Measurements from ENCODE around the gene HNRNPDL.

Gene HNRNPDL

GRCh38 chr4:82450966-82451755 is 20.9 kb upstream of the HNRNPDL start:
- Histone ChIP-seq H3K9ac (ENCODE audit: insufficient read length, low read depth) (no peak overlapping the region), H3K4me1 (ENCODE audit: insufficient read depth, insufficient read length) (no peaks in the 10 kb centered on the region), H3K27me3 (ENCODE audit: insufficient read depth, insufficient read length) (no peaks in the 10 kb centered on the region), H3K9me3 (ENCODE audit: insufficient read depth, low read length) (no peaks in the 10 kb centered on the region), H3K36me3 (ENCODE audit: insufficient read depth, insufficient read length, low read length) (peaks cover 64% of the 10 kb centered on the region), H3K4me3 (ENCODE audit: insufficient read length, low read depth) (no peak overlapping the region)
- no peak for DNase-seq (ENCODE audit: low read depth, low spot score)
- TF ChIP-seq ZNF274 (IDR thresholded peaks at IDR 0.05; ENCODE audit: low read depth, low read length) (no peak), SUZ12 (IDR thresholded peaks at IDR 0.05; ENCODE audit: extremely low read depth, insufficient read depth, insufficient read length) (no peak), YY1 (IDR thresholded peaks at IDR 0.05; ENCODE audit: insufficient read depth, insufficient read length) (no peak)

- no peak overlapping the region for H3K4me3 ChIP-seq (ENCODE audit: insufficient read length, low read depth)
- no peaks in the 10 kb centered on the region for H3K27me3 ChIP-seq (ENCODE audit: insufficient read depth, insufficient read length)
- no peaks in the 10 kb centered on the region for H3K9me3 ChIP-seq (ENCODE audit: insufficient read depth, low read length)
- no peaks in the 10 kb centered on the region for H3K4me1 ChIP-seq (ENCODE audit: insufficient read depth, insufficient read length)
- peaks cover 41% of the 10 kb centered on the region for H3K36me3 ChIP-seq (ENCODE audit: insufficient read depth, insufficient read length, low read length)
- no peak overlapping the region for H3K9ac ChIP-seq (ENCODE audit: insufficient read length, low read depth)
- TF ChIP-seq SUZ12 (IDR thresholded peaks at IDR 0.05; ENCODE audit: extremely low read depth, insufficient read depth, insufficient read length) (no peak), ZNF274 (IDR thresholded peaks at IDR 0.05; ENCODE audit: low read depth, low read length) (no peak), YY1 (IDR thresholded peaks at IDR 0.05; ENCODE audit: insufficient read depth, insufficient read length) (no peak)
- no peak for DNase-seq (ENCODE audit: low read depth, low spot score)
Observed at GRCh38 chr4:82447886-82448285, 17.6 kb upstream of the HNRNPDL start.

GRCh38 chr4:82439088-82439487 is 8.8 kb upstream of the HNRNPDL start:
- Histone ChIP-seq H3K9me3 (ENCODE audit: insufficient read depth, low read length) (no peaks in the 10 kb centered on the region), H3K4me1 (ENCODE audit: insufficient read depth, insufficient read length) (no peaks in the 10 kb centered on the region), H3K27me3 (ENCODE audit: insufficient read depth, insufficient read length) (no peaks in the 10 kb centered on the region), H3K9ac (ENCODE audit: insufficient read length, low read depth) (no peak overlapping the region), H3K4me3 (ENCODE audit: insufficient read length, low read depth) (no peak overlapping the region), H3K36me3 (ENCODE audit: insufficient read depth, insufficient read length, low read length) (peaks cover 24% of the 10 kb centered on the region)
- no peak for DNase-seq (ENCODE audit: low read depth, low spot score)
- TF ChIP-seq SUZ12 (IDR thresholded peaks at IDR 0.05; ENCODE audit: extremely low read depth, insufficient read depth, insufficient read length), result no peak
- no peak for TF ChIP-seq YY1 (IDR thresholded peaks at IDR 0.05; ENCODE audit: insufficient read depth, insufficient read length)
- no peak for TF ChIP-seq ZNF274 (IDR thresholded peaks at IDR 0.05; ENCODE audit: low read depth, low read length)

GRCh38 chr4:82437285-82438005 is 7.2 kb upstream of the HNRNPDL start:
- TF ChIP-seq YY1 (IDR thresholded peaks at IDR 0.05; ENCODE audit: insufficient read depth, insufficient read length) (no peak), ZNF274 (IDR thresholded peaks at IDR 0.05; ENCODE audit: low read depth, low read length) (no peak), SUZ12 (IDR thresholded peaks at IDR 0.05; ENCODE audit: extremely low read depth, insufficient read depth, insufficient read length) (no peak)
- DNase-seq (ENCODE audit: low read depth, low spot score), result no peak
- Histone ChIP-seq H3K36me3 (ENCODE audit: insufficient read depth, insufficient read length, low read length) (peaks cover 32% of the 10 kb centered on the region), H3K9ac (ENCODE audit: insufficient read length, low read depth) (no peak overlapping the region), H3K4me3 (ENCODE audit: insufficient read length, low read depth) (no peak overlapping the region), H3K9me3 (ENCODE audit: insufficient read depth, low read length) (no peaks in the 10 kb centered on the region), H3K4me1 (ENCODE audit: insufficient read depth, insufficient read length) (no peaks in the 10 kb centered on the region), H3K27me3 (ENCODE audit: insufficient read depth, insufficient read length) (no peaks in the 10 kb centered on the region)

GRCh38 chr4:82436780-82437179 is 6.5 kb upstream of the HNRNPDL start:
- Histone ChIP-seq H3K9me3 (ENCODE audit: insufficient read depth, low read length) (no peaks in the 10 kb centered on the region), H3K4me3 (ENCODE audit: insufficient read length, low read depth) (no peak overlapping the region), H3K9ac (ENCODE audit: insufficient read length, low read depth) (no peak overlapping the region), H3K36me3 (ENCODE audit: insufficient read depth, insufficient read length, low read length) (peaks cover 36% of the 10 kb centered on the region), H3K27me3 (ENCODE audit: insufficient read depth, insufficient read length) (no peaks in the 10 kb centered on the region), H3K4me1 (ENCODE audit: insufficient read depth, insufficient read length) (no peaks in the 10 kb centered on the region)
- TF ChIP-seq ZNF274 (IDR thresholded peaks at IDR 0.05; ENCODE audit: low read depth, low read length), result no peak
- TF ChIP-seq SUZ12 (IDR thresholded peaks at IDR 0.05; ENCODE audit: extremely low read depth, insufficient read depth, insufficient read length), result no peak
- TF ChIP-seq YY1 (IDR thresholded peaks at IDR 0.05; ENCODE audit: insufficient read depth, insufficient read length), result no peak
- DNase-seq (ENCODE audit: low read depth, low spot score), result no peak

GRCh38 chr4:82436130-82436529 is 5.9 kb upstream of the HNRNPDL start:
- H3K27me3 ChIP-seq (ENCODE audit: insufficient read depth, insufficient read length), result no peaks in the 10 kb centered on the region
- H3K4me3 ChIP-seq (ENCODE audit: insufficient read length, low read depth), result no peak overlapping the region
- no peak for DNase-seq (ENCODE audit: low read depth, low spot score)
- H3K9ac ChIP-seq (ENCODE audit: insufficient read length, low read depth), result no peak overlapping the region
- no peaks in the 10 kb centered on the region for H3K4me1 ChIP-seq (ENCODE audit: insufficient read depth, insufficient read length)
- TF ChIP-seq YY1 (IDR thresholded peaks at IDR 0.05; ENCODE audit: insufficient read depth, insufficient read length) (no peak), ZNF274 (IDR thresholded peaks at IDR 0.05; ENCODE audit: low read depth, low read length) (no peak), SUZ12 (IDR thresholded peaks at IDR 0.05; ENCODE audit: extremely low read depth, insufficient read depth, insufficient read length) (no peak)
- H3K9me3 ChIP-seq (ENCODE audit: insufficient read depth, low read length), result no peaks in the 10 kb centered on the region
- peaks cover 39% of the 10 kb centered on the region for H3K36me3 ChIP-seq (ENCODE audit: insufficient read depth, insufficient read length, low read length)

GRCh38 chr4:82434949-82435348 is 4.7 kb upstream of the HNRNPDL start:
- Histone ChIP-seq H3K27me3 (ENCODE audit: insufficient read depth, insufficient read length) (no peaks in the 10 kb centered on the region), H3K9me3 (ENCODE audit: insufficient read depth, low read length) (no peaks in the 10 kb centered on the region), H3K4me3 (ENCODE audit: insufficient read length, low read depth) (no peak overlapping the region), H3K9ac (ENCODE audit: insufficient read length, low read depth) (no peak overlapping the region), H3K4me1 (ENCODE audit: insufficient read depth, insufficient read length) (no peaks in the 10 kb centered on the region), H3K36me3 (ENCODE audit: insufficient read depth, insufficient read length, low read length) (peaks cover 39% of the 10 kb centered on the region)
- DNase-seq (ENCODE audit: low read depth, low spot score), result no peak
- TF ChIP-seq ZNF274 (IDR thresholded peaks at IDR 0.05; ENCODE audit: low read depth, low read length), result no peak
- TF ChIP-seq YY1 (IDR thresholded peaks at IDR 0.05; ENCODE audit: insufficient read depth, insufficient read length), result no peak
- no peak for TF ChIP-seq SUZ12 (IDR thresholded peaks at IDR 0.05; ENCODE audit: extremely low read depth, insufficient read depth, insufficient read length)
